Hepatocyte (in vitro differentiated cells): ENCODE data around the gene PWWP2B.

Experiments
- CTCF ChIP-seq: fragments of 200-600 bp; sonication (generic); IDR thresholded peaks from 2 replicates; pipeline ENCODE4 v1.5.1; 2016; ENCODE audit warnings: antibody characterized with exemption, mild to moderate bottlenecking; ENCODE audit not compliant: poor library complexity
- EZH2 ChIP-seq: fragments of 200-600 bp; sonication (generic); IDR thresholded peaks from 2 replicates; pipeline ENCODE4 v1.6.1; 2016; ENCODE audit warnings: antibody characterized with exemption, mild to moderate bottlenecking, borderline replicate concordance

- no peak for TF ChIP-seq CTCF
- TF ChIP-seq EZH2, result no peak
These were observed 8.5 kb downstream of the PWWP2B start for GRCh38 chr10:132405463-132405991.
